Tibial artery (tissue), 4 donors: ENCODE measurements around the gene TEKT5.

Experiments
- DNase-seq, 2 donors: peaks; one replicate each; pipeline ENCODE4 v3.0.0-alpha.2; 2019
- H3K27ac ChIP-seq, 2 donors: fragments of 200-600 bp; sonication (generic) in 1 of 2; 1 replicate in 1 of 2; 2 replicates in 1 of 2; pipeline ENCODE4 v1.5.1; 2018 to 2019; ENCODE audit warnings: mild to moderate bottlenecking in 1 of 2
- H3K27me3 ChIP-seq, 2 donors: fragments of 200-600 bp; sonication (generic) in 1 of 2; one replicate each; pipeline versions ENCODE4 v1.5.1 to v1.6.0; 2016 to 2019
- H3K36me3 ChIP-seq, 3 donors: fragments of 200-600 bp; sonication (generic) in 2 of 3; one replicate each; pipeline ENCODE4 v1.5.1; 2016 to 2019; ENCODE audit warnings: mild to moderate bottlenecking in 2 of 3
- H3K4me1 ChIP-seq, 4 donors: fragments of 200-600 bp; sonication (generic) in 2 of 4; 1 replicate in 3 of 4; 2 replicates in 1 of 4; pipeline ENCODE4 v1.5.1; 2016 to 2019
- H3K4me3 ChIP-seq, 2 donors: fragments of 200-600 bp; sonication (generic) in 1 of 2; 1 replicate in 1 of 2; 2 replicates in 1 of 2; pipeline ENCODE4 v1.5.1; 2018 to 2019; ENCODE audit warnings: mild to moderate bottlenecking in 2 of 2
- H3K9me3 ChIP-seq, 3 donors: fragments of 200-600 bp; sonication (generic) in 1 of 3; one replicate each; pipeline ENCODE4 v1.5.1; 2016 to 2019
- intact Hi-C: fragments of 100-400 bp; cut with DNase I; formaldehyde crosslinking; loops from one replicate; pipeline ENCODE4 v1.15.0; 2023; ENCODE audit warnings: low total_unique reads
- TF ChIP-seq, protein P1 (sequence below), 2 experiments: fragments of 200-600 bp in 1 of 2; fragments of 450-650 bp in 1 of 2; IDR thresholded peaks; one replicate each; pipeline ENCODE4 v1.5.1; 2017 to 2019; ENCODE audit warnings: antibody characterized with exemption in 2 of 2, mild to moderate bottlenecking in 1 of 2, moderate library complexity in 1 of 2

TEKT5 gene

DNA sequence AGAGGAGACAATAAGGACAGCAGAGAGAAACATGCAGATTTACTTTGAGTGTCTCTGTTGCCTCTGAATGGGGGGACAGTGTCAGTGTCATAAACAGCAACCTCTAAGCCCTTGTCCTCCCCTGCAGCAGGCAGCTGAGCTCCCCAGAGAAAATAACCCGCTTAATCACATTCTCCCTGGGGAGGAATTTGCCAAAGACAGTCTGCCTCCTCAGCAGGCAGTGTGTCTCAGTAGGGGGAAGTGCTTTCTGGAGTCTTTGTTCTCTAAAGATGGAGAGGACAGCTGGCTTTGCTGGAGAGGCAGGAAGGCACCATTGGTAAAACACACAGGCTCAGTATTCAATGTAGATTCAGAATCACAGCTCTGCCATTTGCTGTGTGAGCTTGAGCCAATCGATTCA is 16.1 kb downstream of the TEKT5 start:
- DNase-seq = no peak
- Histone ChIP-seq H3K27me3 (peaks cover 0 to 22% of the 10 kb centered on the region in 2 donors), H3K9me3 (no peaks in the 10 kb centered on the region), H3K4me1 (no peaks in the 10 kb centered on the region), H3K36me3 (no peaks in the 10 kb centered on the region), H3K27ac (no peak overlapping the region), H3K4me3 (no peak overlapping the region)
- TF ChIP-seq, protein P1, sequence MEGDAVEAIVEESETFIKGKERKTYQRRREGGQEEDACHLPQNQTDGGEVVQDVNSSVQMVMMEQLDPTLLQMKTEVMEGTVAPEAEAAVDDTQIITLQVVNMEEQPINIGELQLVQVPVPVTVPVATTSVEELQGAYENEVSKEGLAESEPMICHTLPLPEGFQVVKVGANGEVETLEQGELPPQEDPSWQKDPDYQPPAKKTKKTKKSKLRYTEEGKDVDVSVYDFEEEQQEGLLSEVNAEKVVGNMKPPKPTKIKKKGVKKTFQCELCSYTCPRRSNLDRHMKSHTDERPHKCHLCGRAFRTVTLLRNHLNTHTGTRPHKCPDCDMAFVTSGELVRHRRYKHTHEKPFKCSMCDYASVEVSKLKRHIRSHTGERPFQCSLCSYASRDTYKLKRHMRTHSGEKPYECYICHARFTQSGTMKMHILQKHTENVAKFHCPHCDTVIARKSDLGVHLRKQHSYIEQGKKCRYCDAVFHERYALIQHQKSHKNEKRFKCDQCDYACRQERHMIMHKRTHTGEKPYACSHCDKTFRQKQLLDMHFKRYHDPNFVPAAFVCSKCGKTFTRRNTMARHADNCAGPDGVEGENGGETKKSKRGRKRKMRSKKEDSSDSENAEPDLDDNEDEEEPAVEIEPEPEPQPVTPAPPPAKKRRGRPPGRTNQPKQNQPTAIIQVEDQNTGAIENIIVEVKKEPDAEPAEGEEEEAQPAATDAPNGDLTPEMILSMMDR (IDR thresholded peaks at IDR 0.05) = no peak
- intact Hi-C loops = no loop called here

GRCh38 chr16:10676284-10676683 is 18.4 kb downstream of the TEKT5 start:
- intact Hi-C loops = no loop called here
- no peak for DNase-seq
- peaks cover 0 to 22% of the 10 kb centered on the region in 2 donors for H3K27me3 ChIP-seq
- no peak overlapping the region for H3K4me3 ChIP-seq
- no peaks in the 10 kb centered on the region for H3K36me3 ChIP-seq
- no peak overlapping the region for H3K27ac ChIP-seq
- no peaks in the 10 kb centered on the region for H3K4me1 ChIP-seq
- H3K9me3 ChIP-seq = no peaks in the 10 kb centered on the region
- TF ChIP-seq, protein P1 (IDR thresholded peaks at IDR 0.05) = no peak

DNA sequence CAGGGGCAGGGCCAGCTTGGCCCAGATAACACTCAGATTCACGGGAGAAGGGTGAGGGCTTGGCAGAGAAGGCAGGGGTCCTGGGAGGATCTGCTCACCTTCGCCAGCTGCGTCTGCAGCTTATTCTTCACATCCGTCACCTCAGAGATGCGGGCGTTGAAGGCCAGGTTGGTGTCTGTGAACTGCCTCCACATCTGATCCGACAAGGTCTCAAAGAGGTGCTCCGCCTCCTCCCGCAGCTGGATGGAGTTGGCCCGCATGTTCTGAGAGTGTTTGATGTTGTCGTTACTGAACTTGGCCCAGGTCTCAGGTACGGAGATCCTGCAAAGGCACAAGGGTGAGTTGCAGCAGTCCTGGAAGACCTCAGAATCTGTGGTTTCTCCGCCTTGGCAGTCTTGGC is 18.9 kb downstream of the TEKT5 start:
- peaks cover 0 to 22% of the 10 kb centered on the region in 2 donors for H3K27me3 ChIP-seq
- no peaks in the 10 kb centered on the region for H3K9me3 ChIP-seq
- intact Hi-C loops = no loop called here
- H3K36me3 ChIP-seq = no peaks in the 10 kb centered on the region
- no peak overlapping the region for H3K4me3 ChIP-seq
- H3K27ac ChIP-seq = no peak overlapping the region
- TF ChIP-seq, protein P1 (IDR thresholded peaks at IDR 0.05) = no peak
- peak in 1 of 2 donors; percentile 47 for DNase-seq
- no peaks in the 10 kb centered on the region for H3K4me1 ChIP-seq

DNA sequence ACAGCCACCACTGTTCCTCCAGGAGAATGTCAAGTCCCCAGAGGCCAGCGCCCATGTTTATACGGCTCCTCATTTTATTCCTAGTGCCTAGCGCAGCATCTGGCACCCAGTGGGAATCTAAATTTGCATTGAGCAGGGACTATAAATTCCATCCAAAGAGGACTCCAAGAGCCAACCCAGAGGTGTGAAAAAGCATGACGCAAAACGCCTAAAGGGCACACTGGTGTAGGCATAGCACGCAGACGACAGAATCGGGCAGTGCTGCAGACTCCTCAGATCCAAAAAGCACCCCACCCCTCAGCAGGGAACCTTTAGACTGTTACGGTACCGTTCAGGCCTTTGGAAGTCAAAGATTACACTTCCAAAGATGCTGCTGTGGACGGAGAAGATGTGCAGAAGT is 19.5 kb downstream of the TEKT5 start:
- Histone ChIP-seq H3K27ac (no peak overlapping the region), H3K36me3 (no peaks in the 10 kb centered on the region), H3K4me1 (no peaks in the 10 kb centered on the region), H3K9me3 (no peaks in the 10 kb centered on the region), H3K4me3 (no peak overlapping the region), H3K27me3 (peaks cover 0 to 22% of the 10 kb centered on the region in 2 donors)
- intact Hi-C loops = no loop called here
- DNase-seq = no peak
- TF ChIP-seq, protein P1 (IDR thresholded peaks at IDR 0.05) = no peak

DNA sequence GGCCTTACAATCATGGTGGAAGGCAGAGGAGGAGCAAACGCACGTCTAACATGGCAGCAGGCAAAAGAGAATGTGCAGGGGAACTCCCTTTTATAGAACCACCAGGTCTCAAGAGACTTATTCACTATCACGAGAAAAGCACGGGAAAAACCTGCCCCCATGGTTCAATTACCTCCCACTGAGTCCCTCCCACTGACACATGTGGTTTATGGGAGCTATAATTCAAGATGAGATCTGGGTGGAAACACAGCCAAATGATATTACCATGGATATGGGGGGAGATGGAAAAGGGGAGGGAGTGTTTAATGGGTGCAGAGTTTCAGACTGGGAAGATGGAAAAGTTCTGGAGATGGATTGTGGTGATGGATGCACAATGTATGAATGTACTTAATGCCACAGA is 23.0 kb downstream of the TEKT5 start:
- TF ChIP-seq, protein P1 (IDR thresholded peaks at IDR 0.05) = no peak
- DNase-seq = no peak

DNA sequence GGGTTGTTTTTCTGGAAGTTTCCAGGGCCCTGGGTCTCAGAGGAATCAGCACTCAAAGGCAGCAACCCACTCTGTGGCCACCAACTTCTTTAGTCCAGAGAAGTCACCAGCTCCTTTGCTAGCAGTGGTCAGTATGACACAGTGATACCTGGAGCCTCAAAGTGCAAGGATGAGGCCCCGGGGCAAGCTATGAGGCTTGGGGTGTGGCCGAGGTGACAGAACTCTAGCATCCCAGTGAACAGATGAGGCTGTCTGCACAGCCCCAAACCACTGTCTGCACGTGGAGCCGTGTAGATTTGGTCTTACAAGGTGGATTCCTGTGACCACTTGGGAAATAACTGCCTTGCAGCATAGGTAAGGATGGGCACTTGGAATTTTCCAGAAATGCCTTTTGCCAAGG is 24.9 kb downstream of the TEKT5 start:
- no peak overlapping the region for H3K4me3 ChIP-seq
- H3K4me1 ChIP-seq = no peaks in the 10 kb centered on the region
- no peaks in the 10 kb centered on the region for H3K9me3 ChIP-seq
- H3K36me3 ChIP-seq = no peaks in the 10 kb centered on the region
- TF ChIP-seq, protein P1 (IDR thresholded peaks at IDR 0.05) = no peak
- H3K27ac ChIP-seq = no peak overlapping the region
- DNase-seq = no peak
- peaks cover 0 to 3% of the 10 kb centered on the region in 2 donors for H3K27me3 ChIP-seq
- intact Hi-C loops = no loop called here

More for the DNA sequence above, 23.0 kb downstream of the TEKT5 start:
- Histone ChIP-seq H3K9me3 (no peaks in the 10 kb centered on the region), H3K36me3 (no peaks in the 10 kb centered on the region), H3K4me3 (no peak overlapping the region), H3K27ac (no peak overlapping the region), H3K4me1 (no peaks in the 10 kb centered on the region), H3K27me3 (peaks cover 0 to 11% of the 10 kb centered on the region in 2 donors)
- intact Hi-C loops = no loop called here
